Gastroesophageal sphincter (tissue), 4 donors: Measurements from ENCODE around the gene CHCHD6. TPM values are rescaled to one million over a fixed set of nuclear protein-coding genes. Genes with fewer than 3 reads are reported as not detected.

Source experiments
- ATAC-seq: fragments of 150-250 bp; one replicate; pipeline ENCODE4 v1.9.1; 2016; ENCODE audit warnings: mild to moderate bottlenecking, moderate library complexity
- H3K27ac ChIP-seq, 4 donors: fragments of 200-600 bp; sonication (generic) in 3 of 4; 1 replicate in 3 of 4; 2 replicates in 1 of 4; pipeline ENCODE4 v1.5.1; 2016 to 2019
- H3K27me3 ChIP-seq: fragments of 200-600 bp; sonication (generic); one replicate; pipeline ENCODE4 v1.5.1; 2019
- H3K36me3 ChIP-seq, 2 donors: fragments of 200-600 bp; sonication (generic); one replicate each; pipeline ENCODE4 v1.5.1; 2019; ENCODE audit warnings: control low read depth in 1 of 2
- H3K4me1 ChIP-seq, 3 donors: fragments of 200-600 bp; sonication (generic); 1 replicate in 2 of 3; 2 replicates in 1 of 3; pipeline ENCODE4 v1.5.1; 2016 to 2019; ENCODE audit warnings: control low read depth in 2 of 3
- H3K4me3 ChIP-seq, 2 donors: fragments of 200-600 bp; sonication (generic); one replicate each; pipeline ENCODE4 v1.5.1; 2019; ENCODE audit warnings: mild to moderate bottlenecking in 1 of 2, moderate library complexity in 1 of 2
- H3K9me3 ChIP-seq, 3 donors: fragments of 200-600 bp; sonication (generic); one replicate each; pipeline ENCODE4 v1.5.1; 2017 to 2019; ENCODE audit warnings: control low read depth in 2 of 3
- EP300 ChIP-seq: sonication (generic); formaldehyde crosslinking; IDR thresholded peaks from one replicate; pipeline ENCODE4 v1.6.1; 2017; ENCODE audit warnings: antibody characterized with exemption, mild to moderate bottlenecking
- POLR2A ChIP-seq, 2 donors: fragments of 450-650 bp; IDR thresholded peaks; one replicate each; pipeline ENCODE4 v1.6.1; 2017; ENCODE audit warnings: antibody characterized with exemption in 2 of 2, mild to moderate bottlenecking in 2 of 2, moderate library complexity in 1 of 2
- POLR2AphosphoS5 ChIP-seq: sonication (generic); formaldehyde crosslinking; IDR thresholded peaks from one replicate; pipeline ENCODE4 v1.6.1; 2017; ENCODE audit warnings: antibody characterized with exemption
- WGBS, 2 donors: methylation state at CpG; one replicate each; pipeline ENCODE4 v1.1.5; 2018; ENCODE audit warnings: low coverage in 1 of 2; 5-methylcytosine and 5-hydroxymethylcytosine counted together
- total RNA-seq, 4 donors: library from RNA; depleted of rRNA; stranded (reverse); fragments of >200 nt; gene quantifications; one replicate each; pipeline ENCODE4 v1.1.0, GENCODE V29; 2016
- TF ChIP-seq, protein P1 (sequence below), 4 experiments: fragments of 200-600 bp in 2 of 4; fragments of 450-650 bp in 2 of 4; sonication (generic) in 1 of 4; IDR thresholded peaks; one replicate each; pipeline ENCODE4 v1.5.1; 2017 to 2019; ENCODE audit warnings: antibody characterized with exemption in 4 of 4, mild to moderate bottlenecking in 2 of 4, moderate library complexity in 2 of 4

Gene CHCHD6
- total RNA-seq, 4 donors from 2014 or later = 8.5 to 37.2 (median 15.2) TPM

DNA sequence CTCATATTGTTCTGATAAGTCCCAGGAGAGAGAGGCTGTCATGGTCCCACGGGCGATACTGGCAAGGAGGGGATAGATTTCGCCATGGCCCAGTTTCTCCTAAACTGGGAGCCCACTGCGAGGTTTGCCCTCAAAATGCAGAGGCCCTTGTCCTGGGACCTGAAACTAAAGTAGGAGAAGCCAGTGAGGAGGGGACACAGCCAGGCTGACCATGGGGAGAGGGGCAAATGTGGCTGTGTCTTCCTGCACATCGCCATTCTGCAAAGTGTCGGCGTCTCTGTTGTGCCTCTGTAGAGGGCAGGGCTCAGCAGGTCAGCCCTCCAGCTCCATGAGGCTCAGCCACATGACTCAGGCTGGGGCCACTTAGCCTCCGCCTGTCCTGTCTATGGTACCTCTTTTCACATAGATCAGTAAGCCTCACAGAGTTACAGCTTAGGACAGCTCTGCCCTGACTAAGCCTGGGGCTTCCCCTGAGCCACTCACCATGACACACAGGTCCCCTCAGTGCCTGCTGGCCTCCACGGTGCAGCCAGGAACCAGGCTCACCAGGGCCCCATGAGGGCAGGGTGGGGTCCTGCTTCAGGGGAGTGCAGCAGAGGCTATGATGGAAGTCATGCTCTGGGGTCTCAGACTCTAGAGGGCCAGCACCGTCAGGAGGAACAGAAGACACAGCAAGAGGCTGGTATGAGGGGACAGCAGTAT, 250.3 kb downstream of the CHCHD6 start:
- Histone ChIP-seq H3K27ac (no peak overlapping the region), H3K4me1 (no peaks in the 10 kb centered on the region), H3K4me3 (no peak overlapping the region), H3K9me3 (no peaks in the 10 kb centered on the region), H3K27me3 (no peaks in the 10 kb centered on the region), H3K36me3 (peaks cover 0 to 17% of the 10 kb centered on the region in 2 donors)
- no peak for ATAC-seq
- TF ChIP-seq, protein P1, sequence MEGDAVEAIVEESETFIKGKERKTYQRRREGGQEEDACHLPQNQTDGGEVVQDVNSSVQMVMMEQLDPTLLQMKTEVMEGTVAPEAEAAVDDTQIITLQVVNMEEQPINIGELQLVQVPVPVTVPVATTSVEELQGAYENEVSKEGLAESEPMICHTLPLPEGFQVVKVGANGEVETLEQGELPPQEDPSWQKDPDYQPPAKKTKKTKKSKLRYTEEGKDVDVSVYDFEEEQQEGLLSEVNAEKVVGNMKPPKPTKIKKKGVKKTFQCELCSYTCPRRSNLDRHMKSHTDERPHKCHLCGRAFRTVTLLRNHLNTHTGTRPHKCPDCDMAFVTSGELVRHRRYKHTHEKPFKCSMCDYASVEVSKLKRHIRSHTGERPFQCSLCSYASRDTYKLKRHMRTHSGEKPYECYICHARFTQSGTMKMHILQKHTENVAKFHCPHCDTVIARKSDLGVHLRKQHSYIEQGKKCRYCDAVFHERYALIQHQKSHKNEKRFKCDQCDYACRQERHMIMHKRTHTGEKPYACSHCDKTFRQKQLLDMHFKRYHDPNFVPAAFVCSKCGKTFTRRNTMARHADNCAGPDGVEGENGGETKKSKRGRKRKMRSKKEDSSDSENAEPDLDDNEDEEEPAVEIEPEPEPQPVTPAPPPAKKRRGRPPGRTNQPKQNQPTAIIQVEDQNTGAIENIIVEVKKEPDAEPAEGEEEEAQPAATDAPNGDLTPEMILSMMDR (IDR thresholded peaks at IDR 0.05) = no peak
- TF ChIP-seq POLR2A (IDR thresholded peaks at IDR 0.05) = no peak
- 100% methylated on average over 3 of the region's 10 CpGs; no CpG with 5 or more reads in 1 of the 2 donors for WGBS, 2 donors

DNA sequence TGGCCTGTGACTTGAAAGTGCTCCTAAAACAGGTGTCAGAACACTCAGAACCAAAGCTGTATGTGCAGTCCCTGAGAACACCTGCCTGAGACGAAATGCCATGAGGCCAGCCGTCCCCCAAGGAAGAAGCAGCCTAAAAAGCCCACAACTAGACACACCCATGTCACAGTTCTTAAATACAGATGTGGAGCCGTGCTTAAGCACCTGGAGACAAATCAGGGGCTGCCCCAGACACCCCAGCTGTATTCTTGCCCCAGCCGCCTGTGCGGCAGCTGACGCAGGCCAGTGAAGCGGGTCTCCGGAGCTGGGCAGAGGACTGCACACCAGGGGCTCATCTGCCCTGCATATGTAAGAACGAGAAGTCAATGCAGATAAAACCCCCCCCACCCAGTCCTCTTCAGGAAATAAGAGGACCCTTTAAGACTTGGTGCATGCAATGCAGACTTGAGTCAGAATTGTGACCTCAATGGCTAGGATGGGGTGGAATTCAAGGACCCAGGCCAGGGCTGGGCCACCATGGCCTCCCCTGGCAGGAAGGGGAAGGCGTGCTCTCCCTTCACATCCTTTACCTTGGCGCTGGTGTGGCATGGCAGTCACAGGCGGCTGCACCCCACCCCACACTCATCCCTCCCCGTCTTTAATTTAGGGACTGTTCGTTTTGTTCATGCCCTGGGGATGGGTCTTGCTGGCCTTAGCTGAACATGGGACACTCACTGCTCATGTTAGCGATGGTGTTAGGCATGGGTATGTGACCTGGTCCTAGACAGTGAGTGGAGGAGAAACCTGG, 251.2 kb downstream of the CHCHD6 start:
- WGBS, 2 donors = 90 to 100% methylated on average over 1 to 6 of the region's 15 CpGs
- peaks cover 0 to 15% of the 10 kb centered on the region in 2 donors for H3K36me3 ChIP-seq
- H3K4me3 ChIP-seq = no peak overlapping the region
- H3K27ac ChIP-seq = no peak overlapping the region
- H3K9me3 ChIP-seq = no peaks in the 10 kb centered on the region
- TF ChIP-seq, protein P1 (IDR thresholded peaks at IDR 0.05) = no peak
- TF ChIP-seq POLR2AphosphoS5 (no peak), EP300 (no peak), POLR2A (IDR thresholded peaks at IDR 0.05) (no peak)
- no peak for ATAC-seq
- H3K4me1 ChIP-seq = peaks cover 0 to under 1% (median 0%) of the 10 kb centered on the region in 3 donors
- H3K27me3 ChIP-seq = no peaks in the 10 kb centered on the region

DNA sequence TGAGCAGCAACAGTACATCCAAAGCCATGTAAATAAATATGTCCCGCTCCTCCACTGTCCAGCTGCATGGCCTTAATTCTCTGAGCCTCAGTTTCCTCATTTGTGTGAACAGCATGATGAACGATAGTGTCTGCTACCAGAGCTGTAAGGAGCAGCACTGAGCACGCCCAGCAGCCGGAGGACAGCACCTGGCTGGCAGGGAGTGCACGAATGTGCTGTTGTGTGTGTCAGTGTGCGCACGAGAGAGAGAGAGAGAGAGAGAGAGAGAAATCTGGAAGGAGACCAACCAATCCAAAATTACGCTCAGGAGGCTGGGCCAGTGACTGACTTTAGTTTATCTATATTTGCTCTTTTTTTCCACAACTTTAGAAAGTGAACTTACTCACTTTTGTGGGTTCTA, 252.3 kb downstream of the CHCHD6 start:
- TF ChIP-seq POLR2A (IDR thresholded peaks at IDR 0.05) (no peak), POLR2AphosphoS5 (no peak), EP300 (no peak)
- TF ChIP-seq, protein P1 (IDR thresholded peaks at IDR 0.05) = no peak
- Histone ChIP-seq H3K36me3 (peaks cover 0 to 15% of the 10 kb centered on the region in 2 donors), H3K4me3 (no peak overlapping the region), H3K9me3 (no peaks in the 10 kb centered on the region), H3K27ac (no peak overlapping the region), H3K4me1 (peaks cover 0 to 12% (median 5%) of the 10 kb centered on the region in 3 donors), H3K27me3 (no peaks in the 10 kb centered on the region)
- 75% methylated on average over 7 of the region's 8 CpGs for WGBS, 2 donors
- no peak for ATAC-seq

DNA sequence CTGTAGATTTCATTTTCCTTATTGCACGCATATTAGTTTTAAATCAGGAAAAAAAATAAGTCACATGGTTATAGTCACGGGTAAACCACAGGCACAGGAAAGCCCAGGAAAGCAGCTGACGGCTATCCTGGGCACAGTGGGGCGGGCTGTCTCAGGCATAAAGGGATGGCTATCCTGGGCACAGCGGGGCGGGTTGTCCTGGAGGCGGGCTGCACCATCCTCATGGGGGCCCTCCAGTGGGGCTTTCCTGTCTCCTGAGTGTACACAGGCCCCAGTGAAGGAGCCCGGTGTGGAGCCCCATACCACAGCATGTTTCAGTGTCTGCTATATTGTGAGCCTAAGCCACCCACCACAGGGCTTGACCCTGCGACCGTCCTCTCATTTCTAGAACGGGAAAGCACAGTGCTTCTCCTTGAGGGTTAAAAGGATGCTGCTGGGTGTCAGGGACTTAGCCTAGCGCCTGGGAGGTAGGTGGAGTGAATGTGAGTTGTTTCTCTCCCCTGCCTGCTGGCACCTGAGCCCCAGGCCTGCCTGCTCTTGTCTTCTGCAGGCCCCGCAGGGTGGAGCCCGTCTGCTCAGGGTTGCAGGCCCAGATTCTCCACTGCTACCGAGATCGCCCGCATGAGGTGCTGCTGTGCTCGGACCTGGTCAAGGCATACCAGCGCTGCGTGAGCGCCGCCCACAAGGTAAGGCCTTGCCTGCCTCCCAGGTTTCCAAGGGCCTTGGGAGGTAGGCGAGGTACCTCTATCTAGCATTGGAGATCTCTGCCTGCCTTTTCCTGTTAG, 253.0 kb downstream of the CHCHD6 start:
- Histone ChIP-seq H3K4me3 (no peak overlapping the region), H3K36me3 (peaks cover 0 to 15% of the 10 kb centered on the region in 2 donors), H3K27ac (no peak overlapping the region), H3K9me3 (no peaks in the 10 kb centered on the region), H3K4me1 (peaks cover 0 to 19% (median 5%) of the 10 kb centered on the region in 3 donors), H3K27me3 (no peaks in the 10 kb centered on the region)
- WGBS, 2 donors = 58 to 97% methylated on average over 4 to 6 of the region's 23 CpGs
- ATAC-seq = no peak
- TF ChIP-seq, protein P1 (IDR thresholded peaks at IDR 0.05) = no peak
- TF ChIP-seq POLR2AphosphoS5 (no peak), EP300 (no peak)
